Measurements from ENCODE around the gene CD53. TPM values are rescaled to one million over a fixed set of nuclear protein-coding genes. Genes with fewer than 3 reads are reported as not detected.

Gene CD53
- total RNA-seq, 2 experiments from 2014 or later, result 134 to 180 TPM

- CTCF ChIA-PET (ENCODE audit: unreplicated experiment), result no interaction called here
- BruUV-seq (replicated peaks), result TSS peak; percentile 42
- POLR2A ChIA-PET, result no interaction called here
- no peak overlapping the region for H3K27ac ChIP-seq (ENCODE audit: low read depth, low read length, poor library complexity, severe bottlenecking)
- no peaks in the 10 kb centered on the region for H4K20me1 ChIP-seq (ENCODE audit: insufficient read depth, low read length)
- no peak overlapping the region for H3K4me3 ChIP-seq (ENCODE audit: low read depth, low read length, poor library complexity, severe bottlenecking)
- H3K79me2 ChIP-seq (ENCODE audit: insufficient read depth, low read depth, low read length), result no peaks in the 10 kb centered on the region
- no peaks in the 10 kb centered on the region for H3K9me3 ChIP-seq (ENCODE audit: low read length)
- intact Hi-C loops (cut with micrococcal nuclease; ENCODE audit: unreplicated experiment), result no loop called here
- peaks cover 67% of the 10 kb centered on the region for H3K36me3 ChIP-seq (ENCODE audit: insufficient read depth, low read length)
- peaks cover 19% of the 10 kb centered on the region for H3K4me1 ChIP-seq (ENCODE audit: insufficient read depth, low read length, poor library complexity, severe bottlenecking)
- DNase-seq (ENCODE audit: low spot score), result no peak
- TF ChIP-seq CTCF (conservative IDR thresholded peaks at IDR 0.05; ENCODE audit: low read length), result no peak
- TF ChIP-seq EZH2phosphoT487 (IDR thresholded peaks at IDR 0.05; ENCODE audit: borderline replicate concordance, low read depth, low read length), result no peak
- no peak overlapping the region for H2AFZ ChIP-seq (ENCODE audit: low read length)
- H3K4me2 ChIP-seq (ENCODE audit: low read length), result no peak overlapping the region
- H3K9me2 ChIP-seq (ENCODE audit: insufficient read depth, low read length), result no peaks in the 10 kb centered on the region
These were observed 26.5 kb downstream of the CD53 start for GRCh38 chr1:110899458-110899843.

- no peaks in the 10 kb centered on the region for H3K9me3 ChIP-seq (ENCODE audit: low read length)
- BruUV-seq (replicated peaks), result no TSS peak
- no peaks in the 10 kb centered on the region for H4K20me1 ChIP-seq (ENCODE audit: insufficient read depth, low read length)
- no peak for DNase-seq (ENCODE audit: low spot score)
- intact Hi-C loops (cut with micrococcal nuclease; ENCODE audit: unreplicated experiment), result no loop called here
- POLR2A ChIA-PET, result no interaction called here
- no peak overlapping the region for H3K27ac ChIP-seq (ENCODE audit: low read depth, low read length, poor library complexity, severe bottlenecking)
- H3K9me2 ChIP-seq (ENCODE audit: insufficient read depth, low read length), result no peaks in the 10 kb centered on the region
- no peaks in the 10 kb centered on the region for H3K79me2 ChIP-seq (ENCODE audit: insufficient read depth, low read depth, low read length)
- peaks cover 12% of the 10 kb centered on the region for H3K4me1 ChIP-seq (ENCODE audit: insufficient read depth, low read length, poor library complexity, severe bottlenecking)
- TF ChIP-seq EZH2phosphoT487 (IDR thresholded peaks at IDR 0.05; ENCODE audit: borderline replicate concordance, low read depth, low read length), result no peak
- TF ChIP-seq CTCF (conservative IDR thresholded peaks at IDR 0.05; ENCODE audit: low read length), result no peak
- H2AFZ ChIP-seq (ENCODE audit: low read length), result no peak overlapping the region
- no peak overlapping the region for H3K4me3 ChIP-seq (ENCODE audit: low read depth, low read length, poor library complexity, severe bottlenecking)
- CTCF ChIA-PET (ENCODE audit: unreplicated experiment), result no interaction called here
- H3K36me3 ChIP-seq (ENCODE audit: insufficient read depth, low read length), result peaks cover 36% of the 10 kb centered on the region
- no peak overlapping the region for H3K4me2 ChIP-seq (ENCODE audit: low read length)
These were observed 30.0 kb downstream of the CD53 start for GRCh38 chr1:110902820-110903463.

GRCh38 chr1:110903853-110904500 lies 31.0 kb downstream of the CD53 start:
- CTCF ChIA-PET (ENCODE audit: unreplicated experiment), result no interaction called here
- Histone ChIP-seq H3K4me1 (ENCODE audit: insufficient read depth, low read length, poor library complexity, severe bottlenecking) (peaks cover 4% of the 10 kb centered on the region), H4K20me1 (ENCODE audit: insufficient read depth, low read length) (no peaks in the 10 kb centered on the region), H3K9me2 (ENCODE audit: insufficient read depth, low read length) (no peaks in the 10 kb centered on the region), H3K27ac (ENCODE audit: low read depth, low read length, poor library complexity, severe bottlenecking) (no peak overlapping the region), H3K4me3 (ENCODE audit: low read depth, low read length, poor library complexity, severe bottlenecking) (no peak overlapping the region), H3K79me2 (ENCODE audit: insufficient read depth, low read depth, low read length) (no peaks in the 10 kb centered on the region), H3K36me3 (ENCODE audit: insufficient read depth, low read length) (peaks cover 26% of the 10 kb centered on the region), H2AFZ (ENCODE audit: low read length) (no peak overlapping the region), H3K4me2 (ENCODE audit: low read length) (no peak overlapping the region), H3K9me3 (ENCODE audit: low read length) (no peaks in the 10 kb centered on the region)
- intact Hi-C loops (cut with micrococcal nuclease; ENCODE audit: unreplicated experiment), result no loop called here
- POLR2A ChIA-PET, result no interaction called here
- BruUV-seq (replicated peaks), result no TSS peak
- no peak for DNase-seq (ENCODE audit: low spot score)
- TF ChIP-seq EZH2phosphoT487 (IDR thresholded peaks at IDR 0.05; ENCODE audit: borderline replicate concordance, low read depth, low read length) (no peak), CTCF (conservative IDR thresholded peaks at IDR 0.05; ENCODE audit: low read length) (no peak)
